K562 (cell line): ENCODE data around the gene TMEM203. TPM values are rescaled to one million over a fixed set of nuclear protein-coding genes. Genes with fewer than 3 reads are reported as not detected.
A peak's percentile ranks its signal among the peaks of the same experiment; 100 is the strongest.

Experiments
- ATF4 ChIP-seq: fragments of 450-650 bp; formaldehyde crosslinking; IDR thresholded peaks from 2 replicates; pipeline ENCODE4 v1.4.0; 2022; ENCODE audit warnings: mild to moderate bottlenecking, moderate library complexity
- BACH1 ChIP-seq: fragments of 200-800 bp; sonication (Bioruptor generic); IDR thresholded peaks from 2 replicates; pipeline ENCODE4 v1.6.1; 2016; ENCODE audit warnings: missing genetic modification characterization, missing compliant biosample characterization
- CREM ChIP-seq: IDR thresholded peaks from 2 replicates; pipeline ENCODE4 v1.6.1; 2014; ENCODE audit warnings: antibody characterized with exemption, low read depth
- FOXK2 ChIP-seq, 2 experiments: fragments of 450-650 bp; IDR thresholded peaks in 1 of 2; conservative IDR thresholded peaks in 1 of 2; 2 replicates each; pipeline ENCODE4 v1.6.1; 2016; ENCODE audit warnings: low read depth in 2 of 2, mild to moderate bottlenecking in 1 of 2
- GABPB1 ChIP-seq: sonication (generic); formaldehyde crosslinking; IDR thresholded peaks from 2 replicates; pipeline ENCODE4 v1.8.0; 2022; ENCODE audit warnings: mild to moderate bottlenecking, missing genetic modification reagents
- HIVEP1 ChIP-seq: fragments of 250-450 bp; sonication (Bioruptor Pico); IDR thresholded peaks from 2 replicates; pipeline ENCODE4 v1.4.0; 2020; ENCODE audit warnings: mild to moderate bottlenecking
- LCOR ChIP-seq: sonication (generic); formaldehyde crosslinking; IDR thresholded peaks from 2 replicates; pipeline ENCODE4 v1.8.0; 2022; ENCODE audit warnings: mild to moderate bottlenecking, missing genetic modification reagents
- OTX1 ChIP-seq: fragments of 450-650 bp; formaldehyde crosslinking; IDR thresholded peaks from 2 replicates; pipeline ENCODE4 v1.4.0; 2022; ENCODE audit warnings: mild to moderate bottlenecking
- POLR2A ChIP-seq: fragments of 450-650 bp; conservative IDR thresholded peaks from 2 replicates; pipeline ENCODE4 v1.6.1; 2016
- POLR2G ChIP-seq: fragments of 200-400 bp; formaldehyde crosslinking; IDR thresholded peaks from 2 replicates; pipeline ENCODE4 v1.6.1; 2017; ENCODE audit warnings: low read depth, mild to moderate bottlenecking, antibody characterized with exemption, low read length, moderate library complexity
- RBM22 ChIP-seq: fragments of 200-400 bp; formaldehyde crosslinking; IDR thresholded peaks from 2 replicates; pipeline ENCODE4 v1.6.1; 2018; ENCODE audit warnings: low read length, low read depth; ENCODE audit not compliant: poor library complexity, severe bottlenecking
- RFX5 ChIP-seq: IDR thresholded peaks from 2 replicates; pipeline ENCODE4 v1.6.1; 2011; ENCODE audit warnings: low read depth, mild to moderate bottlenecking, improper control_type of control experiment, low read length
- SPI1 ChIP-seq: IDR thresholded peaks from 2 replicates; pipeline ENCODE4 v1.6.1; 2011; ENCODE audit warnings: low read depth, low read length, control low read depth, borderline replicate concordance
- SUPT5H ChIP-seq: fragments of 450-650 bp; IDR thresholded peaks from 2 replicates; pipeline ENCODE4 v1.6.1; 2016
- TRIM24 ChIP-seq, 2 experiments: fragments of 450-650 bp; IDR thresholded peaks; 2 replicates each; pipeline ENCODE4 v1.6.1; 2016
- ZBTB26 ChIP-seq: fragments of 450-650 bp; formaldehyde crosslinking; IDR thresholded peaks from 2 replicates; pipeline ENCODE4 v1.4.0; 2022; ENCODE audit warnings: missing genetic modification characterization
- ZKSCAN1 ChIP-seq: fragments of 150-350 bp; IDR thresholded peaks from 2 replicates; pipeline ENCODE4 v1.6.1; 2016; ENCODE audit warnings: low read depth, low read length
- ZNF12 ChIP-seq: sonication (generic); formaldehyde crosslinking; IDR thresholded peaks from 2 replicates; pipeline ENCODE4 v1.4.0; 2020; ENCODE audit warnings: mild to moderate bottlenecking, missing genetic modification reagents
- ZNF280B ChIP-seq: fragments of 250-450 bp; sonication (Bioruptor Pico); IDR thresholded peaks from 2 replicates; pipeline ENCODE4 v1.5.1; 2021; ENCODE audit warnings: mild to moderate bottlenecking
- ZNF354B ChIP-seq: fragments of 250-450 bp; sonication (Bioruptor Pico); IDR thresholded peaks from 2 replicates; pipeline ENCODE4 v1.4.0; 2020
- ZNF551 ChIP-seq: fragments of 250-450 bp; sonication (Bioruptor Pico); IDR thresholded peaks from 2 replicates; pipeline ENCODE4 v1.5.0; 2021; ENCODE audit warnings: mild to moderate bottlenecking, moderate library complexity
- polyA plus RNA-seq, 8 experiments: library from polyadenylated mRNA; depleted of rRNA in 4 of 8; stranded (reverse) in 5 of 8; unstranded in 3 of 8; fragments of >200 nt; fragmentation: Nextera tagmentation in 2 of 8; fragmentation: Illumina TruSeq in 1 of 8; extraction: Ambion mirVana in 2 of 8; extraction: Trizol in 1 of 8; gene quantifications; 2 replicates each; pipeline versions ENCODE4 v1.2.1 to v1.2.3, GENCODE V29; 2011 to 2014; ENCODE audit warnings: inconsistent platforms in 1 of 8, missing spikeins in 1 of 8
- total RNA-seq, 7 experiments: library from RNA; depleted of rRNA in 6 of 7; stranded (reverse); fragments of >200 nt in 6 of 7; fragmentation: Illumina TruSeq in 2 of 7; extraction: Trizol in 2 of 7; gene quantifications; 2 replicates each; pipeline versions ENCODE4 v1.2.1 to v1.2.3, GENCODE V29; 2011 to 2021; ENCODE audit warnings: low replicate concordance in 1 of 7
- TF ChIP-seq, protein P1 (sequence below): fragments of 450-650 bp; formaldehyde crosslinking; IDR thresholded peaks from 2 replicates; pipeline ENCODE4 v1.4.0; 2020; ENCODE audit warnings: mild to moderate bottlenecking, moderate library complexity

Gene TMEM203
- total and polyA plus RNA-seq, 9 of the 15 experiments (the other 6 are each of a cell fraction or from before 2014, with no cell fraction given) = 8.8 to 59.5 (median 37.6) TPM

DNA sequence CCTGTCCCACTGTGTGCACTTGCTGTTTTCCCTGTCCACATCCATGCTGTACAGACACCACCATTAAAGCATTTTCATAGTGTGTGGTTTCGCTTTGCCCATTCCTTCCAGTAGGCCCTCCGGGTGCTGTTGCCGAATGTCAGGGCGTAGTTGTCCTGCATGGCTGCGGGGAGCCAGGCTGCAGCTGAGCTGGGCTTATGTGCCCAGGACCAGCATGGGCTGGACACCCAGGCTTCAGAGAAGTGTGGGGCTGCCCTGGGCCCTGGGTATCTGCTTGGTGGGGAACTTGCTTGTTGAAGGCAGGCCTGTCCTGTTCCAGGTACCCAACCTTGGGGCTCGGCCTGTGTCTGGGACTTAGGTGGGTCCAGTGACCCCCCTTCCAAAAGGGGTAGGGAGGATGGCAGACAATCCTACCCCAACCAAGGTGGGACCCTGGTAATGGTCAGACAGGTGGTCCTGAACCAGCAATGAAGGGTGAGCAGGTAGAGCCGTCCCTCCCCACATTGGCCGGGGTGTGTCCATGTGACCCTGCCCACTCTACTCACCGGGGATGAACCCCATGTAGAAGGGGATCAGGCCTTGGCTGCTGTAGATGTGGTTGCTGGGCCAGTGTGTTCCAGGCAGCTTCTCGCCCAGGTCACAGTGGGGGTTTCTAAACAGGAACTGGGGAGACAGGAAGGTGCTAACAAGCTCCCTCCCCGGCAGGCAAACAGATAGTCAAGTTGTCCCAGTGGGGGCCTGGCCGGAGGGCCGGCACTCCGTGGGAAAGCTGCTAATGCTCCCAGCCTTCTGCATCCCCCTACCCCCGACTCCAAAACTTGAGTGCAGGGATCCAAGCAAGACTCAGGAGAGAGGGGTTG is 38.4 kb upstream of the TMEM203 start (continued):
- TF ChIP-seq ZNF12 (CRISPR knock-in tag) = no peak
- peak; percentile 87 for TF ChIP-seq SUPT5H
- 0 out of 2 replicates have a peak, but pooled peaks have one; percentile 14 for TF ChIP-seq ZNF354B (CRISPR knock-in tag)
- TF ChIP-seq ATF4 (CRISPR knock-in tag) = 0 out of 2 replicates have a peak, but pooled peaks have one; percentile 7
- TF ChIP-seq CREM = no peak
- no peak for TF ChIP-seq BACH1 (tag)
- TF ChIP-seq RFX5 = no peak
- no peak for TF ChIP-seq FOXK2 (conservative IDR thresholded peaks at IDR 0.05 in 1 of 2, IDR thresholded peaks at IDR 0.05 in 1 of 2; ENCODE audit: low read depth in 2 of 2)
- no peak for TF ChIP-seq ZNF280B (CRISPR knock-in tag)
- TF ChIP-seq POLR2A = peak; percentile 89
- peak; percentile 89; the same call in 1 of the 2 replicates for TF ChIP-seq ZBTB26 (CRISPR knock-in tag)
- 0 out of 2 replicates have a peak, but pooled peaks have one; percentile 63 for TF ChIP-seq ZNF551 (CRISPR knock-in tag)
- peak; percentile 37; the same call in 1 of the 2 replicates for TF ChIP-seq ZKSCAN1
- TF ChIP-seq RBM22 = peak; percentile 73
- no peak for TF ChIP-seq HIVEP1 (CRISPR knock-in tag)
- TF ChIP-seq OTX1 (CRISPR knock-in tag) = peak; percentile 74
- TF ChIP-seq LCOR = peak; percentile 52; the same call in 1 of the 2 replicates
- TF ChIP-seq, protein P1, sequence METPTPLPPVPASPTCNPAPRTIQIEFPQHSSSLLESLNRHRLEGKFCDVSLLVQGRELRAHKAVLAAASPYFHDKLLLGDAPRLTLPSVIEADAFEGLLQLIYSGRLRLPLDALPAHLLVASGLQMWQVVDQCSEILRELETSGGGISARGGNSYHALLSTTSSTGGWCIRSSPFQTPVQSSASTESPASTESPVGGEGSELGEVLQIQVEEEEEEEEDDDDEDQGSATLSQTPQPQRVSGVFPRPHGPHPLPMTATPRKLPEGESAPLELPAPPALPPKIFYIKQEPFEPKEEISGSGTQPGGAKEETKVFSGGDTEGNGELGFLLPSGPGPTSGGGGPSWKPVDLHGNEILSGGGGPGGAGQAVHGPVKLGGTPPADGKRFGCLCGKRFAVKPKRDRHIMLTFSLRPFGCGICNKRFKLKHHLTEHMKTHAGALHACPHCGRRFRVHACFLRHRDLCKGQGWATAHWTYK (CRISPR knock-in tag) = 0 out of 2 replicates have a peak, but pooled peaks have one; percentile 36
- no peak for TF ChIP-seq TRIM24 (IDR thresholded peaks at IDR 0.05)
- TF ChIP-seq POLR2G = peak; percentile 70
- TF ChIP-seq SPI1 = peak; percentile 59; the same call in 1 of the 2 replicates
- TF ChIP-seq GABPB1 (CRISPR knock-in tag) = no peak; the same call in 1 of the 2 replicates
